ENCODE measurements around the gene VAV2. TPM values are rescaled to one million over a fixed set of nuclear protein-coding genes. Genes with fewer than 3 reads are reported as not detected.

Gene VAV2
- total RNA-seq, 1 experiment from 2014 or later = 24.7 TPM

- POLR2A ChIA-PET = no interaction called here
- no peak for TF ChIP-seq CTCF (IDR thresholded peaks at IDR 0.05)
- no peak for TF ChIP-seq POLR2AphosphoS5 (IDR thresholded peaks at IDR 0.05; ENCODE audit: low read depth, low read length)
- TF ChIP-seq REST (IDR thresholded peaks at IDR 0.05; ENCODE audit: insufficient read depth in 1 of 2, low read depth in 2 of 2, low read length in 1 of 2) = no peak
- no peak for TF ChIP-seq TCF7L2 (IDR thresholded peaks at IDR 0.05; ENCODE audit: low read depth, low read length)
- no peak for TF ChIP-seq SIN3A (IDR thresholded peaks at IDR 0.05; ENCODE audit: borderline replicate concordance, insufficient read depth, low read depth, low read length)
- ATAC-seq = no peak; the same call in 1 of the 2 replicates
- Histone ChIP-seq H3K36me3 (ENCODE audit: control insufficient read depth, insufficient read depth, low read length) (no peaks in the 10 kb centered on the region), H3K9me3 (ENCODE audit: control insufficient read depth, insufficient read depth, low read depth, low read length) (no peaks in the 10 kb centered on the region), H3K4me3 (ENCODE audit: low read depth in 2 of 2, low read length in 2 of 2) (no peak overlapping the region), H3K4me1 (ENCODE audit: control insufficient read depth, insufficient read depth, low read length) (no peaks in the 10 kb centered on the region), H3K27ac (ENCODE audit: low read length) (no peak overlapping the region), H3K27me3 (ENCODE audit: control insufficient read depth, insufficient read depth, low read length) (no peaks in the 10 kb centered on the region)
- DNase-seq (ENCODE audit: low read depth, low spot score) = no peak
- in situ Hi-C loops (cut with HindIII; ENCODE audit: low pct_unique_long_range_greater_than_20kb, low sequenced_read_pairs) (no loop called here), intact Hi-C loops (cut with micrococcal nuclease; ENCODE audit: unreplicated experiment) (no loop called here)
- CTCF ChIA-PET = no interaction called here
- no TSS peak for BruUV-seq (replicated peaks)
These were observed 77.4 kb downstream of the VAV2 start for GRCh38 chr9:133914442-133915342.

- ChIA-PET CTCF (no interaction called here), POLR2A (no interaction called here)
- no peak for DNase-seq (ENCODE audit: low read depth, low spot score)
- no peak overlapping the region for H3K4me3 ChIP-seq (ENCODE audit: low read depth in 2 of 2, low read length in 2 of 2)
- no peaks in the 10 kb centered on the region for H3K9me3 ChIP-seq (ENCODE audit: control insufficient read depth, insufficient read depth, low read depth, low read length)
- no TSS peak for BruUV-seq (replicated peaks)
- H3K36me3 ChIP-seq (ENCODE audit: control insufficient read depth, insufficient read depth, low read length) = no peaks in the 10 kb centered on the region
- intact Hi-C loops (cut with micrococcal nuclease; ENCODE audit: unreplicated experiment) = no loop called here
- H3K27ac ChIP-seq (ENCODE audit: low read length) = no peak overlapping the region
- ATAC-seq = no peak
- TF ChIP-seq REST (IDR thresholded peaks at IDR 0.05; ENCODE audit: insufficient read depth in 1 of 2, low read depth in 2 of 2, low read length in 1 of 2) = no peak
- no peak for TF ChIP-seq SIN3A (IDR thresholded peaks at IDR 0.05; ENCODE audit: borderline replicate concordance, insufficient read depth, low read depth, low read length)
- TF ChIP-seq TCF7L2 (IDR thresholded peaks at IDR 0.05; ENCODE audit: low read depth, low read length) = no peak
- no peak for TF ChIP-seq POLR2AphosphoS5 (IDR thresholded peaks at IDR 0.05; ENCODE audit: low read depth, low read length)
- TF ChIP-seq CTCF (IDR thresholded peaks at IDR 0.05) = no peak
- H3K4me1 ChIP-seq (ENCODE audit: control insufficient read depth, insufficient read depth, low read length) = no peaks in the 10 kb centered on the region
- no peaks in the 10 kb centered on the region for H3K27me3 ChIP-seq (ENCODE audit: control insufficient read depth, insufficient read depth, low read length)
- in situ Hi-C loops (cut with HindIII; ENCODE audit: low pct_unique_long_range_greater_than_20kb, low sequenced_read_pairs) = no loop called here
These were observed 78.4 kb downstream of the VAV2 start for GRCh38 chr9:133913571-133914369.
